H9 (cell line): ENCODE results near the gene TMEM156. TPM values are rescaled to one million over a fixed set of nuclear protein-coding genes. Genes with fewer than 3 reads are reported as not detected.

Experiments
- DNase-seq: peaks from one replicate; pipeline ENCODE4 v3.0.0-alpha.2; 2017
- H2AFZ ChIP-seq: one replicate; pipeline ENCODE4 v1.6.1; 2013; ENCODE audit warnings: mild to moderate bottlenecking, low read length, control low read depth, moderate library complexity
- H2AK5ac ChIP-seq: 2 replicates; pipeline ENCODE4 v1.6.1; 2013; ENCODE audit warnings: low read length, control low read depth, mixed read lengths; ENCODE audit not compliant: insufficient read length
- H2BK120ac ChIP-seq: one replicate; pipeline ENCODE4 v1.6.1; 2013; ENCODE audit warnings: low read depth, mild to moderate bottlenecking, low read length, control low read depth, inconsistent platforms; ENCODE audit not compliant: poor library complexity, severe bottlenecking
- H2BK12ac ChIP-seq: 2 replicates; pipeline ENCODE4 v1.6.1; 2013; ENCODE audit warnings: low read length, control low read depth, mixed read lengths, low read depth; ENCODE audit not compliant: insufficient read length
- H2BK15ac ChIP-seq: 2 replicates; pipeline ENCODE4 v1.6.1; 2013; ENCODE audit warnings: low read depth, low read length, control low read depth
- H2BK20ac ChIP-seq: one replicate; pipeline ENCODE4 v1.6.1; 2013; ENCODE audit warnings: low read depth, mild to moderate bottlenecking, low read length, control low read depth, inconsistent platforms; ENCODE audit not compliant: poor library complexity, severe bottlenecking
- H2BK5ac ChIP-seq: 2 replicates; pipeline ENCODE4 v1.6.1; 2013; ENCODE audit warnings: low read length, control low read depth, mixed read lengths; ENCODE audit not compliant: insufficient read length
- H3K14ac ChIP-seq: 2 replicates; pipeline ENCODE4 v1.6.1; 2013; ENCODE audit warnings: low read length, control low read depth; ENCODE audit not compliant: insufficient read depth
- H3K18ac ChIP-seq: 2 replicates; pipeline ENCODE4 v1.6.1; 2013; ENCODE audit warnings: low read depth, mild to moderate bottlenecking, mixed read lengths, low read length, control low read depth; ENCODE audit not compliant: insufficient read length
- H3K23ac ChIP-seq: 2 replicates; pipeline ENCODE4 v1.6.1; 2013; ENCODE audit warnings: low read length, control low read depth, mixed read lengths, low read depth; ENCODE audit not compliant: insufficient read length
- H3K23me2 ChIP-seq: 2 replicates; pipeline ENCODE4 v1.6.1; 2013; ENCODE audit warnings: low read depth, mild to moderate bottlenecking, mixed read lengths, low read length, control low read depth; ENCODE audit not compliant: insufficient read length, poor library complexity, severe bottlenecking
- H3K27ac ChIP-seq: 2 replicates; pipeline ENCODE4 v1.5.1; 2013; ENCODE audit warnings: low read length, control low read depth, mixed read lengths, low read depth; ENCODE audit not compliant: insufficient read length
- H3K27me3 ChIP-seq: 2 replicates; pipeline ENCODE4 v1.6.1; 2013; ENCODE audit warnings: low read length, control low read depth, inconsistent platforms; ENCODE audit not compliant: insufficient read depth
- H3K4ac ChIP-seq: 2 replicates; pipeline ENCODE4 v1.6.1; 2013; ENCODE audit warnings: low read depth, mild to moderate bottlenecking, control low read depth, inconsistent platforms, low read length, moderate library complexity
- H3K4me1 ChIP-seq: 2 replicates; pipeline ENCODE4 v1.6.1; 2013; ENCODE audit warnings: low read length, control low read depth, inconsistent platforms; ENCODE audit not compliant: insufficient read depth
- H3K4me2 ChIP-seq: 2 replicates; pipeline ENCODE4 v1.6.1; 2013; ENCODE audit warnings: low read length, control low read depth, mixed read lengths; ENCODE audit not compliant: insufficient read length, insufficient read depth
- H3K56ac ChIP-seq: 2 replicates; pipeline ENCODE4 v1.6.1; 2013; ENCODE audit warnings: low read depth, mild to moderate bottlenecking, mixed read lengths, low read length, control low read depth; ENCODE audit not compliant: insufficient read length
- H3K79me1 ChIP-seq: 2 replicates; pipeline ENCODE4 v1.6.1; 2013; ENCODE audit warnings: low read depth, mild to moderate bottlenecking, moderate library complexity, low read length, control low read depth, inconsistent platforms; ENCODE audit not compliant: insufficient read depth, poor library complexity, severe bottlenecking
- H3K79me2 ChIP-seq: 2 replicates; pipeline ENCODE4 v1.6.1; 2013; ENCODE audit warnings: low read length, control low read depth, inconsistent platforms; ENCODE audit not compliant: insufficient read depth
- H3K9ac ChIP-seq: 2 replicates; pipeline ENCODE4 v1.6.1; 2013; ENCODE audit warnings: low read length, control low read depth, mixed read lengths; ENCODE audit not compliant: insufficient read length; ENCODE audit errors: extremely low read depth
- H3K9me3 ChIP-seq: one replicate; pipeline ENCODE4 v1.6.1; 2013; ENCODE audit warnings: low read depth, low read length, inconsistent platforms; ENCODE audit not compliant: control insufficient read depth
- H3T11ph ChIP-seq: one replicate; pipeline ENCODE4 v1.6.1; 2013; ENCODE audit warnings: mild to moderate bottlenecking, low read length, control low read depth, inconsistent platforms
- H4K20me1 ChIP-seq: one replicate; pipeline ENCODE4 v1.6.1; 2013; ENCODE audit not compliant: control insufficient read depth, insufficient read length, insufficient read depth
- H4K5ac ChIP-seq: 2 replicates; pipeline ENCODE4 v1.6.1; 2013; ENCODE audit warnings: low read depth, mild to moderate bottlenecking, mixed read lengths, low read length, control low read depth; ENCODE audit not compliant: insufficient read length
- H4K8ac ChIP-seq: replicated peaks from 2 replicates; pipeline ENCODE4 v1.6.1; 2013; ENCODE audit warnings: low read length, control low read depth, mixed read lengths, low read depth; ENCODE audit not compliant: insufficient read length
- H4K91ac ChIP-seq: 2 replicates; pipeline ENCODE4 v1.6.1; 2013; ENCODE audit warnings: low read depth, mild to moderate bottlenecking, moderate library complexity, mixed read lengths, low read length, control low read depth; ENCODE audit not compliant: insufficient read length
- H3K27ac Mint-ChIP-seq, 3 experiments: 2 replicates in 2 of 3; 3 replicates in 1 of 3; pipeline ENCODE4 v1.8.0; 2020 to 2021; ENCODE audit warnings: mixed read lengths in 3 of 3, mild to moderate bottlenecking in 1 of 3, moderate library complexity in 1 of 3
- H3K27me3 Mint-ChIP-seq: 2 replicates; pipeline ENCODE4 v1.8.0; 2021; ENCODE audit warnings: low read depth, mild to moderate bottlenecking, moderate library complexity, mixed read lengths
- H3K36me3 Mint-ChIP-seq, 3 experiments: 2 replicates in 2 of 3; 3 replicates in 1 of 3; pipeline ENCODE4 v1.8.0; 2020 to 2021; ENCODE audit warnings: low read depth in 3 of 3, mixed read lengths in 3 of 3; ENCODE audit not compliant: insufficient read depth in 1 of 3
- H3K4me1 Mint-ChIP-seq, 2 experiments: 2 replicates each; pipeline ENCODE4 v1.8.0; 2020; ENCODE audit warnings: mixed read lengths in 2 of 2
- H3K4me3 Mint-ChIP-seq, 2 experiments: 2 replicates in 1 of 2; 3 replicates in 1 of 2; pipeline ENCODE4 v1.8.0; 2020 to 2021; ENCODE audit warnings: mild to moderate bottlenecking in 2 of 2, mixed read lengths in 2 of 2, moderate library complexity in 1 of 2
- H3K9me3 Mint-ChIP-seq, 2 experiments: 2 replicates in 1 of 2; 3 replicates in 1 of 2; pipeline ENCODE4 v1.8.0; 2020; ENCODE audit warnings: mild to moderate bottlenecking in 2 of 2, mixed read lengths in 2 of 2, moderate library complexity in 1 of 2
- CTCF ChIP-seq: fragments of 200-600 bp; sonication (generic); conservative IDR thresholded peaks from 3 replicates; pipeline ENCODE4 v1.8.0; 2021; ENCODE audit warnings: antibody characterized with exemption, mild to moderate bottlenecking
- WGBS: extraction: QIAGEN DNeasy Blood & Tissue Kit; methylation state at CpG from one replicate; pipeline ENCODE4 v1.1.7; 2013; ENCODE audit warnings: missing lambda C conversion rate, low lambda C conversion rate, mixed read lengths; ENCODE audit not compliant: insufficient read length; ENCODE audit errors: extremely low coverage; 5-methylcytosine and 5-hydroxymethylcytosine counted together
- total RNA-seq: library from RNA; stranded (reverse); gene quantifications from 2 replicates; pipeline ENCODE4 v1.2.1, GENCODE V29; 2021

Gene TMEM156
- total RNA-seq, 1 experiment from 2014 or later, result not detected

- H3K27me3 Mint-ChIP-seq, result no peaks in the 10 kb centered on the region; the same call in 1 of the 2 replicates
These were observed 48.9 kb downstream of the TMEM156 start for GRCh38 chr4:38983291-38983690.

More at GRCh38 chr4:38983291-38983690, 48.9 kb downstream of the TMEM156 start:
- Histone ChIP-seq H4K91ac (no peak overlapping the region), H3K23ac (no peak overlapping the region), H3T11ph (no peak overlapping the region), H3K14ac (no peak overlapping the region), H3K9ac (no peak overlapping the region), H3K79me1 (no peaks in the 10 kb centered on the region), H4K20me1 (no peaks in the 10 kb centered on the region), H4K5ac (no peak overlapping the region), H3K4me2 (no peak overlapping the region), H2BK20ac (no peak overlapping the region), H2BK15ac (no peak overlapping the region), H3K27me3 (no peaks in the 10 kb centered on the region), H3K79me2 (no peaks in the 10 kb centered on the region), H3K4ac (no peak overlapping the region), H3K23me2 (no peaks in the 10 kb centered on the region), H2BK12ac (no peak overlapping the region), H3K4me1 (no peaks in the 10 kb centered on the region; the same call in 1 of the 2 replicates), H2AFZ (no peak overlapping the region), H3K18ac (no peak overlapping the region), H2AK5ac (no peak overlapping the region), H3K56ac (no peak overlapping the region), H2BK5ac (no peak overlapping the region), H3K27ac (no peak overlapping the region), H3K9me3 (no peaks in the 10 kb centered on the region), H4K8ac (no peak overlapping the region), H2BK120ac (no peak overlapping the region)
- H3K4me1 Mint-ChIP-seq, result peaks cover 12 to 14% of the 10 kb centered on the region in 2 experiments
- no peak for DNase-seq
- no peak for TF ChIP-seq CTCF
- no peaks in the 10 kb centered on the region for H3K36me3 Mint-ChIP-seq
- H3K9me3 Mint-ChIP-seq, result no peaks in the 10 kb centered on the region
- peak overlapping the region in 1 of 3 experiments; percentile 11; a peak in 2 of 7 replicates for H3K27ac Mint-ChIP-seq
- no peak overlapping the region; a peak in 1 of 5 replicates for H3K4me3 Mint-ChIP-seq
- no CpG with 5 or more reads among the region's 6 CpGs for WGBS
